NOMO-1 treated with dmso at 0.1 percent for 144 hours (cell line): ENCODE measurements around the gene CHST15.
"Not testable (repeated sequence)": the region's sequence is repeated elsewhere in the genome, so short reads cannot be mapped to it uniquely, and the experiment has no call there.

ENCODE experiments used
- DNase-seq: peaks from one replicate; lab custom pipeline; 2025; ENCODE audit not compliant: unreplicated experiment; lab: John Stamatoyannopoulos, UW

The CHST15 gene

DNA sequence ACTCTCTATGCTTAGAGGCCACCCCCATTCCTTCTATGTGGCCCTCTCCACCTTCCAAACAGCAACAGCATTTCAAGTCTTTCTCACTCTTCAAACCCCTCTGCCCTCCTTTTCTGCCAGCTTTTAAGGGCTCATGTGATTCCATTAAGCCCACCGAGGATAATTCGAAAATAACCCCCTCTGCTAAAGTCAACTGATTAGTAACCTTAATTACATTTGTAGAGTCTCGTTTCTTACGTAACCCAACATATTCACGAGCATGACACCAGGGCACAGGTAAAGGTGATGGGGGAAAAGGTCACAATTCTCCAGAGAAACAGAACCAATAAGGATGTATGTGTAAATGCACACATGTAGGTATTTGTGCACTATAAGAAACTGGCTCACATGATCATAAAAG, 6.7 kb upstream of the CHST15 start:
- no peak for DNase-seq

DNA sequence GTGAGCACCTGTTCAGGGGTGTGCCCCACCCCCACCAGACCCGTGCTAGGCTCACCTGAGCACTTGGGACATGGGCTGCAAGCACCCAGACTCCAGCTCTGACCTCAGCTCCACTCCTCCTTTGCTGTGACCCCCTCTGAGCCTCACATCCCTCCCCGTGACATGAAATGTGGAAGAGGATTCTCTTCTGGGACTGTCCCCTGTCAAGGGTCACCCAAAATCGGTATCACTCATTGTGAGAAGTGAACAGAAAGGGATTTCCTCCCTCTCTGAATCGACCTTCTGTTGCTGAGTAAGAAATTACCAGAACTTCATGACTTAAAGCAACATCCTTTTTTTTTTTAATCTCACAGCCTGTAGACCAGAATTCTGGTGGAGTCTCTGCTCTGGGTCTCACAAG, 6.2 kb upstream of the CHST15 start:
- no peak for DNase-seq

DNA sequence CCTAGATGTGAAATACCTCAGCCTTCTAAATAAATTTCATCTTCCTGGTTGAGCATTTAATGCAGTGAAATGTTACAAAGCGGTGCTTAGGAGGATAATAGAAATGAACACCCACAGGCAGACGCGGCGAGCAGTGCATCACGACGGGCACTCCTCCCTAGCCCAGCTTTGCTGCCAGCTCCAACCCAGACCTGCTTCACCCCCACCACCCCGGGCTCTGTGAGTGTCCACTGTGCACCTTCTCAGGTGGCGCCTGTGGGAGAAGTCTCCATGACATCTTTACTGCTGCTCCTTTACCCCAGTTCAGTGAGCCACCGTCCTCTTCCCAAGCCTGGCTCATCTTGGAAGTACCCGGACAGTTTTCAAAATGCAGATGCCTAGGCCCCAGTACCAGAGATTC, 5.2 kb upstream of the CHST15 start:
- no peak for DNase-seq

DNA sequence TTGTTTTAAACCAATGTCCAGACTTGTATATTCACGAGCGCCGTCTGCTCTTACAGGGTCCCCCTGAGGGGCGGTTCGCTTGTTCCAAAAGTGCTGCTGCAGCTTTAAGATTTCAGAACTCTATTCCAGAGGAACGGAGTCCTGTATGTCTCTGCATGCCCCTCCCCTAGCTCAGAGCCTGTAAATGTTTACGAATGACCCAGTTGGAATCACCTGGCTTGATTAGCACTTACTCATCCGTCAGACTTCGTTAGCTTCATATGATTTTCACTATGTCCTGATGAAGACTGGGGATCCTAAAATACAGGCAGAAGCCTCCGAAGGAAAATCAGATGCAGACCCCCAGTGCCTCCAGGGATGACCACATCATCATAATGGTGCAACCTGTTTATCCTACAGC, 4.5 kb upstream of the CHST15 start:
- DNase-seq, result no peak

DNA sequence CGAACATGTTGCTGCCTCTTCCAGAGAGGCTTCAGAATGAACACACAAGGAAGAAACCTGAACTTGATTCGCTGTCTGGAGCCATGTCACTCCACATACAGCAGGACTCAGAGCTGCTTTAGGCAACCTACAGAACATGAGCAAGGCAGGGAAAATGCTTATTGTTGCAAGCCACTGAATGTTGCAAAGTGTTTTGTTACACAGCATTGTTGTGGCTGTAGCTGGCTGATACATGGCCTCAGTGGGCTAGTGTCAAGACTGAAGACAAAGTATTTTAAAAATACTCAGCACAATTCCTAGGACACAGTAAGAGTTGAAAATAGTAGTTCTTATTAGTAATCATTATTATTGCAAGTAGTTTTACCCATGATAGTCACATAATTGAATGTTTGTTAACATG, 3.1 kb upstream of the CHST15 start:
- no peak for DNase-seq

- not testable (repeated sequence) for DNase-seq
Measured at GRCh38 chr10:124095801-124096200, 2.4 kb upstream of the CHST15 start.

DNA sequence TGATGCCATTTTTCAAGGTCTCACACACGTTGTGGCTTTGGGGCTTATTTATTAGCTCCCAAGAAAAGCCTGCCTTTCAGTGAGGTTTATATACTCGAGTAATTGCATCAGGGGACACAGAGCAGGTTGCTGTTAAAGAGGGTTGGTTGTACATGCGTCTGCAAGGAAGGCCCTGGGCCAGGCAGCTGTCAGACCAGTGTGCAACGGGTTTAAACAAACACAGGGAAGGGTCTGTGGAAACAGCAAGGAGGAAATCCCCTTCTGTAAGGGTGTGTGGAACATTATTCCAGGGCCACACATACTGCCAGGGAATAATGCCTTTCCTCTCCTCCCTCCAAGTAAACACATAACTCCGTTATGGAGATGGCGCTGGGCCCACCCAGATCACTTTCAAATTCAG, 1.7 kb upstream of the CHST15 start:
- DNase-seq, result no peak

DNA sequence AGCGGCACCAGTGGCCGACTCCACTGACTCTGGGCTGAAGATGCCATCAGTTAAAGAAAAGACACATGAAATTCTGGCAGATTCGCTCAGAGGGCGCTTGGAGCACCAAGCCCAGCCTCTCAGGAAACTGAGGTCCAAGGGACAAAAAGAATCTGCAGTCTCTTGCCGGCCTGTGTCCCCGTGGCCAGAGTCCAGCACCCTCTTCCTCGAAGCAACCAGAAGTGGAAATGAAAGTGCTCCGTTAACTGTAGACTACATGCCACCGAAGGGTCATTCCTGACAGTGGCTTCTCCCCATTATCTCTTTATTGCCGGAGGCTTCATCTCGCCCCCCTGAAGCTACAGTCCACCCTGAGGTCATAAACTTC, 1.0 kb upstream of the CHST15 start:
- DNase-seq, result no peak

- DNase-seq, result not testable (repeated sequence)
Measured at GRCh38 chr10:124093774-124094418, 498 bp upstream of the CHST15 start.

DNA sequence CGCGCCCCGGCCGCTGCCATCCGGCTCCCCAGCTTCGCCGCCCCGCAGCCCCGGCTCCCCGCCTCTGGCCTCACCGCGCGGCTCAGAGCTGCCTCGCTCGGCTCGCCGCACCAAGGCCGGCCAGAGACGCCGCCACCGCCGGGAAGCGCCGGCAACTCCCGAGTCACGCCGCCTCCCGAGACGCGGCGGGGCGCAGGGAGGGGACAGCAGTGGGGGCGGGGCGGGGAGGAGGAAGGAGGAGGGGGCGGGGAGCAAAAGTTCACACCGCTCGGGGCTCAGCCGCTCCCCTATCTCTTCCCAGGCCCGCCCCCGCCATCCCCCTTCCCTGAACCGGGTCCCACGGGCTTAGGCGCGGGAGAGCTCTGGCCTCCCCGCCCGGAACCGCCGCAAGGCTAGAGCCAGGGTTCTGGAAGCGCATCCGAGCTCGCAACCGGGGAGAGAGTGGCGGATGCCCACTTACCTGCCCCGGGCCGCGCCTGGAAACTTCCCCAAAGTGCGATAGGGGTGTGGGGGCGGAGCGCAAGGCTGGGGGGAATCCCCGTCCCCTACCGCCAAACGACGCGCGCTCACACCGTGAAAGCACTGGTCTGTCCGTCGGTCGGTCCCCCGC, 1.0 kb downstream of the CHST15 start:
- DNase-seq, result no peak

DNA sequence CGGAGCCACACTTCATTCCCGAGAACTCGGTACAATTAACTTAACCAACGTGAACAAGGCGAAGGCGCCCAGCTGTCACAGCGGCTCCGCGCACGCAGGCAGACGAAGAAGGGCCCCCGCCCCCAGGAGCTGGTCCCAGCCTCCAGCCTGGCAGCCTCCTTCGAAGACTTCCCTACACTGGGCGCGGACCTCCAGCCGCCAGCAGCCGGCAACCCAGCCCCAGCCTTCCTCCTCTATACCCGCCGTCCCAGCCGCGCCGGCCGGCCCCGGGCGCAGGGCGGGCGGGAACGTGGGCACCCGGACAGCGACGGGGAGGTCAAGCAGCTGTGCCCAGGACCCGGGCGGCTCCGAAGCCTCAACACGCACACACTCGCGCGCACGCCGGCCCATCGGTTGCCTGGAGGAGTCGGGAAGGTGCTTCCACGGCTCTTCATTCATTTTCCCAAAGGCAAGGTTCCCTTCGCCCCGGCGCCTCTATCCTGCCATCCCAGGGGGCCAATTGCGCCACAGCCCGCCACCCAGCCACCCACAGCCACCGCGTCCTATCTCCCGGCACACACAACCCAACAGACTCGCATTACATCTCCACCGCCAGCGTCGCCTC, 1.6 kb downstream of the CHST15 start:
- no peak for DNase-seq

- DNase-seq, result no peak
Measured at GRCh38 chr10:124090601-124091209, 2.7 kb downstream of the CHST15 start.

DNA sequence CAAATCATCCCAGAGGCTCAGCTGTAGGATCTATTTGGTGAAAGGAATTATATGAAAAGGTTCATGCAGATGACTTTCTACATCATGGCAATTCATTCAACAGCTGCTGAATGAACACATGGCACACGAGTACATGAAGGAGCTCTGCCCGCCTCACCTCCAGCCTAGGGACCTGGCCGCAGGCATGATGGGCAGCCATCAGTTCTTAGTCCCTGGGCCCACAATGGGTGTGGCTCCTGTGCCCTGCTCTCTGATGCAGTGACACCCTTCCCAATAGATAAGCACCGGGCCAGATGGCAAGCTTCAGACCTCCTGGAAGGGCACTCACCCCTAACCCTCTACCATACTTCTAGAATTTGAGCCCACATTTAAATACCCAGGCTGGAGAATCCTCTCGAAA, 3.5 kb downstream of the CHST15 start:
- DNase-seq, result no peak

GRCh38 chr10:124088915-124089314, 4.5 kb downstream of the CHST15 start:
- no peak for DNase-seq

- DNase-seq, result no peak
Measured at GRCh38 chr10:124087672-124088634, 5.4 kb downstream of the CHST15 start.

- DNase-seq, result no peak
Measured at GRCh38 chr10:124086787-124087671, 6.4 kb downstream of the CHST15 start.

DNA sequence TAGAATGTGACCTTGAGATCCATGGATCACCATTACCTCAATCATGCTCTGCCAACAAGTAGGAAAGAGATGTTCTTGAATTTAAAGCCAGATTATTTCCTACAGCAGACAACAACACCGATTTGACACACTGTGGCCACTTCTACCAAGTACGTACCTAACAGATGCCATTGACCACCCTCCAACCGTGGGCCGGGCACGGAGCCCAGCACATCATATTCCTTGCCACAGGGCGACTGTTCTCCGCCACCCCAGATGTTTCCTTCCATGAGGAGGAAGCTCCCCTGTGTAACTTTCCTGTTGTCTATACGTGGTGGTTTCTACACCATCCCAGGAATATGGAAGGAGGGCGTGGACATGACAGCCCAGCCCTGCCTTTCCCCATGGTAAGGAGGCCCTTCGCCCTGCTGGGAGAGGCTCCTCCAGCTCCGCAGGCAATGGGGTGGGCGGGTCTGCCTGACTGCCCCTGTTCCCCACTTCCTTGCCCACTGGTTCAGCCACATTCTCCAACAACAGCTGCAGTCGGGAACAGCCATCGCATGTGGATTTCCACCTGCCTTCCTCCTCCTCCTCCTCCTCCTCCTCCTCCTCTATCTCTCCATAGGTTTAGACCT, 7.2 kb downstream of the CHST15 start:
- no peak for DNase-seq

DNA sequence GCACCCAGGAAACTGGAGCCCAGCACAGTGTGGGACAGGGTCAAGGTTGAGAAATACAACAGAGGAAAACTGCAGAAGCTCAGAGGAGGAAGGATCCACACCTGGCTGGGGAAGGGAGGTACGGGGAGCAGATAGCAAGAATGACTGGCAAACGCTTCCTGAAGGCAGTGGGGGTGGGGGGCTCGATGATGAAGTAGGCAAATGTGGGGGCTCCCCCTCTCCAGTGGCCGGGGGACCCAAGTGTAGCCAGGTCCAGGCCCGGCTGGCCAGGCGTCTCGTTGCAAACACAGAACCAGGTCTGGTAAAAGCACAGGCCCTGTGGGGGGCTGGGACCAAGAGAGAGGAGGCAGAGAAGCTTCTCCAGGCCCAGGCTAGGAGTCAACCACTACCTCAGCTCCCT, 7.7 kb downstream of the CHST15 start:
- no peak for DNase-seq

DNA sequence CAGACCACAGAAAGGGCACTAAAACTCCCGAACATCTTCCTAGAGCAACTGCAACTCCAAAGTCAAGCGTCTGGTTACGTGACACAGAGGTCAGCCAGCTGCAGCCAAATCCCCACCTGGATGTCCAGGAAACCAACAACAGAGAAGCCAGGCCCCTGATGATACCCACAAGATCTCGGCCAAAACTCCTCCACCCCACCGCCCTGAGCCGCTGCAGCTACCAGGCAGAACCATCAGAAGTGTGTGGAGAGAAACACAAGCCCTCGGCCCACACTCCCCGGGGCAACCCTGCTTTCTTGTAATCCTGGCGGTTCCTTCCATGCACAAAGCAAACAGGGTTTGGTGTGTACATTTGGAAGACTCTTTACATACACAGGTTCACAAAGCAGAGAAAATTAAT, 8.7 kb downstream of the CHST15 start:
- DNase-seq, result no peak
